OCI-LY3 (cell line): ENCODE measurements around the gene SCYL2.

ENCODE experiments used
- H2AFZ ChIP-seq: fragments of 200-600, 300-600 bp; shearing (Covaris generic); 2 replicates; pipeline ENCODE4 v1.6.0; 2014; ENCODE audit warnings: antibody characterized with exemption, low read depth, low read length
- H3K27ac ChIP-seq: fragments of 200-600, 300-600 bp; sonication (generic); 2 replicates; pipeline ENCODE4 v1.5.1; 2014; ENCODE audit warnings: mild to moderate bottlenecking, low read length, moderate library complexity, mixed read lengths
- H3K27me3 ChIP-seq: fragments of 200-600, 300-600 bp; sonication (generic); 2 replicates; pipeline ENCODE4 v1.6.1; 2014; ENCODE audit warnings: low read depth, low read length, mixed read lengths
- H3K36me3 ChIP-seq: fragments of 200-600, 300-600 bp; sonication (generic); replicated peaks from 2 replicates; pipeline ENCODE3; 2014; ENCODE audit warnings: low read depth, low read length, mixed read lengths
- H3K4me1 ChIP-seq: fragments of 300-600, 200-600 bp; sonication (generic); 2 replicates; pipeline ENCODE4 v1.6.1; 2014; ENCODE audit warnings: low read length, mixed read lengths
- H3K4me2 ChIP-seq: fragments of 200-600, 300-600 bp; sonication (generic); 2 replicates; pipeline ENCODE4 v1.6.1; 2014; ENCODE audit warnings: low read length, mixed read lengths
- H3K4me3 ChIP-seq: fragments of 300-600, 200-600 bp; sonication (generic); 2 replicates; pipeline ENCODE4 v1.5.1; 2014; ENCODE audit warnings: antibody characterized with exemption, mild to moderate bottlenecking, low read length, moderate library complexity
- H3K79me2 ChIP-seq: fragments of 300-600, 200-600 bp; shearing (Covaris generic); 2 replicates; pipeline ENCODE4 v1.6.1; 2014; ENCODE audit warnings: mild to moderate bottlenecking, low read length, mixed read lengths
- H3K9ac ChIP-seq: fragments of 300-600, 200-600 bp; shearing (Covaris generic); 2 replicates; pipeline ENCODE4 v1.6.0; 2014; ENCODE audit warnings: mild to moderate bottlenecking, low read length, moderate library complexity
- H3K9me3 ChIP-seq: fragments of 200-600, 300-600 bp; shearing (Covaris generic); 2 replicates; pipeline ENCODE4 v1.6.1; 2014; ENCODE audit warnings: low read length, mixed read lengths; ENCODE audit not compliant: insufficient read depth
- H4K20me1 ChIP-seq: fragments of 200-600, 300-600 bp; sonication (generic); 2 replicates; pipeline ENCODE4 v1.6.1; 2016; ENCODE audit warnings: low read length, mixed read lengths; ENCODE audit not compliant: insufficient read depth
- EZH2phosphoT487 ChIP-seq: fragments of 200-600 bp; shearing (Covaris generic); IDR thresholded peaks from 2 replicates; pipeline ENCODE4 v1.6.1; 2018; ENCODE audit warnings: antibody characterized with exemption, mixed run types, low read depth
- TF ChIP-seq, protein P1 (sequence below): fragments of 200-600, 300-600 bp; sonication (generic); IDR thresholded peaks from 2 replicates; pipeline ENCODE4 v1.5.1; 2014; ENCODE audit warnings: antibody characterized with exemption, low read length, low read depth

Gene SCYL2

DNA sequence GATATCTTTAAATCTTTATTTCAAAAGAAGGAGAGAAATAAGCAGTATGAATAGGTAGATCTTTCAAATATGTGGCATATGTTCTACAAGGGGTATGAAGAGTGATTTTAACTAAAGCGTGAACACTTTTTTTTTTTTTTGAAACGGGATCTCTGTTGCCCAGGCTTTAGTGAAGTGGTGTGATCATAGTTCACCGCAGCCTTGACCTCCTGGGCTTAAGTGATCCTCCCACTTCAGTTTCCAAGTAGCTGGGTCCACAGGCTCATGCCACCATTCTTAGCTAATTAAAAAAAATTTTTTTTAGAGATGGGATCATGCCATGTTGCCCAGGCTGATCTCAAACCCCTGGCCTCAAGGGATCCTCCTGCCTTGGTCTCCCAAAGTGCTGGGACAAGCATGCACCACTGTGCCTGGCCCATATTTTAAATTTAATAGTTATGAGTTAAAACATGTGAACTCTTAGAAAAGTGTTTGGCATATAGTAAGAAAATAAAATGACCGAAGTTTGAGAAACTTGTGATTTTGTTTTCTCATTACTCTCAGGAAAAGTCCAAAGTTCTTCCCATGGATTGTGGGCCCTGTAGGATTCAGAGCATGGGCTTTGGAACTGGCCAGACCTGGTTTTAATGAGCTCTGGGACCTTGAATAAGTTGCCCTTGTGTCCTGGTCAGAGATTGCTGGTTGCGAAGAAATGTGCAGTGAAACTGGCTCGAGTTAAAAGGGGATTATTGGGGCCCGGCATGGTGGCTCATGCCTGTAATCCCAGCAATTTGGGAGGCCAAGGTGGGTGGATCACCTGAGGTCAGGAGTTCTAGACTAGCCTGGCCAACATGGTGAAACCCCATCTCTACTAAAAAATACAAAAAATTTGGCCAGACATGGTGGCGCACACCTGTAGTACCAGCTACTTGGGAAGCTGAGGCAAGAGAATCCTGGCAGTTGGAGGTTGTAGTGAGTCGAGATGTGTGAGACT, 116.9 kb downstream of the SCYL2 start:
- Histone ChIP-seq H3K9ac (no peak overlapping the region), H3K4me3 (no peak overlapping the region), H3K79me2 (no peaks in the 10 kb centered on the region), H3K27ac (no peak overlapping the region), H3K27me3 (peaks cover 15% of the 10 kb centered on the region), H2AFZ (no peak overlapping the region), H3K9me3 (no peaks in the 10 kb centered on the region), H3K4me2 (no peak overlapping the region), H3K4me1 (peaks cover 13% of the 10 kb centered on the region), H4K20me1 (no peaks in the 10 kb centered on the region), H3K36me3 (no peaks in the 10 kb centered on the region)
- TF ChIP-seq, protein P1, sequence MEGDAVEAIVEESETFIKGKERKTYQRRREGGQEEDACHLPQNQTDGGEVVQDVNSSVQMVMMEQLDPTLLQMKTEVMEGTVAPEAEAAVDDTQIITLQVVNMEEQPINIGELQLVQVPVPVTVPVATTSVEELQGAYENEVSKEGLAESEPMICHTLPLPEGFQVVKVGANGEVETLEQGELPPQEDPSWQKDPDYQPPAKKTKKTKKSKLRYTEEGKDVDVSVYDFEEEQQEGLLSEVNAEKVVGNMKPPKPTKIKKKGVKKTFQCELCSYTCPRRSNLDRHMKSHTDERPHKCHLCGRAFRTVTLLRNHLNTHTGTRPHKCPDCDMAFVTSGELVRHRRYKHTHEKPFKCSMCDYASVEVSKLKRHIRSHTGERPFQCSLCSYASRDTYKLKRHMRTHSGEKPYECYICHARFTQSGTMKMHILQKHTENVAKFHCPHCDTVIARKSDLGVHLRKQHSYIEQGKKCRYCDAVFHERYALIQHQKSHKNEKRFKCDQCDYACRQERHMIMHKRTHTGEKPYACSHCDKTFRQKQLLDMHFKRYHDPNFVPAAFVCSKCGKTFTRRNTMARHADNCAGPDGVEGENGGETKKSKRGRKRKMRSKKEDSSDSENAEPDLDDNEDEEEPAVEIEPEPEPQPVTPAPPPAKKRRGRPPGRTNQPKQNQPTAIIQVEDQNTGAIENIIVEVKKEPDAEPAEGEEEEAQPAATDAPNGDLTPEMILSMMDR: no peak
- no peak for TF ChIP-seq EZH2phosphoT487

DNA sequence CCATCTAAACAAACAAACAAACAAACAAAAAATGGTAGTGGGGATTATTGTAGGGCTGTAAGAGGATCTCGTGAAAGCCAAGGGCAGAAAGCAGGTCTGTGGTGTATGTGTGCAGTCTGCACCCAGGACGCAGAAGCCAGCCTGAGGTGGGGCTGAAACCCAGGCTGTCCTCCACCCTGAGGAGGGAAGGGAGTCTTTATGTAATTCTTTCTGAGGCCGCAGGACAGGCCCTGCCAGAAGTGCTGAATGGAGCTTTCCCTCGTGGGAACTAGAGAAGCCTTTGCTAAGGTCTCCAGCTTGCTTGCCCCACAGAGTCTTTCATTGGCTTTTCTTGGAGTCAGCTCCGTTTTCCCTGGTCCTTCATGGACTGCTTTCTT, 117.6 kb downstream of the SCYL2 start:
- no peak for TF ChIP-seq EZH2phosphoT487
- TF ChIP-seq, protein P1: no peak
- no peak overlapping the region for H3K4me2 ChIP-seq
- H3K4me1 ChIP-seq: peaks cover 13% of the 10 kb centered on the region
- H3K4me3 ChIP-seq: no peak overlapping the region
- no peaks in the 10 kb centered on the region for H3K9me3 ChIP-seq
- no peaks in the 10 kb centered on the region for H4K20me1 ChIP-seq
- no peak overlapping the region for H3K27ac ChIP-seq
- H3K79me2 ChIP-seq: no peaks in the 10 kb centered on the region
- H3K27me3 ChIP-seq: peaks cover 15% of the 10 kb centered on the region
- H2AFZ ChIP-seq: no peak overlapping the region
- no peak overlapping the region for H3K9ac ChIP-seq
- H3K36me3 ChIP-seq: no peaks in the 10 kb centered on the region

DNA sequence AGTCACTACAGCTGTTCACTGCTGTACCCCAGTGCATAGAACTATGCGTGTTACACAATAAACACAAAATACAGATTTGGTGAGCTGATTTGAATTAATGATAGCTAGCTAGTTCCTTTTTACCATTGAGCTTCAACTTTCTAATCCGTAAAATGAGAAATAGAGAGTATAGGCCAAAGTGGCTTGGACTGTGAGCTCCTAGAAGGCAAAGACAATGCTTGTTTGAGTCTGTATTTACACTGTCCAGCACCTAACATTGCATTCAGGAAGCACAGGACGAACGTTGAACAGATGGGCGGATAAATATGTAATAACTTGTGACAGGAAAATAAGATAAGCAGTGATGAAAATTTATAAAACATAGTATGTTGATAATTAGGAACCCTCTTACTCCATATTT, 121.4 kb downstream of the SCYL2 start:
- no peak overlapping the region for H3K4me2 ChIP-seq
- H3K27me3 ChIP-seq: 0 out of 2 replicates have a peak, but pooled peaks cover 7% of the 10 kb centered on the region
- no peaks in the 10 kb centered on the region for H3K9me3 ChIP-seq
- H3K79me2 ChIP-seq: no peaks in the 10 kb centered on the region
- H4K20me1 ChIP-seq: no peaks in the 10 kb centered on the region
- H3K36me3 ChIP-seq: no peaks in the 10 kb centered on the region
- TF ChIP-seq, protein P1: no peak
- no peak for TF ChIP-seq EZH2phosphoT487
- no peak overlapping the region for H2AFZ ChIP-seq
- no peak overlapping the region for H3K9ac ChIP-seq
- H3K4me1 ChIP-seq: no peaks in the 10 kb centered on the region
- H3K4me3 ChIP-seq: no peak overlapping the region
- H3K27ac ChIP-seq: no peak overlapping the region
